ENCODE data around the gene CACNG5. TPM values are rescaled to one million over a fixed set of nuclear protein-coding genes. Genes with fewer than 3 reads are reported as not detected.

The CACNG5 gene
- total and polyA plus RNA-seq, 12 donors, result not detected

GRCh38 chr17:66932311-66932710, 97.4 kb downstream of the CACNG5 start:
- DNase-seq (no peak), ATAC-seq (no peak)
- Histone ChIP-seq H3K9me3 (no peaks in the 10 kb centered on the region), H3K27ac (no peak overlapping the region), H3K36me3 (no peaks in the 10 kb centered on the region), H3K4me3 (no peak overlapping the region), H3K4me1 (no peaks in the 10 kb centered on the region), H3K27me3 (peaks cover 0 to 15% (median 9%) of the 10 kb centered on the region in 7 donors)
- intact Hi-C loops (cut with DNase I), result no loop called here
- 57 to 66% methylated on average over 2 of the region's 2 CpGs for WGBS, 2 donors
- TF ChIP-seq, protein P1, sequence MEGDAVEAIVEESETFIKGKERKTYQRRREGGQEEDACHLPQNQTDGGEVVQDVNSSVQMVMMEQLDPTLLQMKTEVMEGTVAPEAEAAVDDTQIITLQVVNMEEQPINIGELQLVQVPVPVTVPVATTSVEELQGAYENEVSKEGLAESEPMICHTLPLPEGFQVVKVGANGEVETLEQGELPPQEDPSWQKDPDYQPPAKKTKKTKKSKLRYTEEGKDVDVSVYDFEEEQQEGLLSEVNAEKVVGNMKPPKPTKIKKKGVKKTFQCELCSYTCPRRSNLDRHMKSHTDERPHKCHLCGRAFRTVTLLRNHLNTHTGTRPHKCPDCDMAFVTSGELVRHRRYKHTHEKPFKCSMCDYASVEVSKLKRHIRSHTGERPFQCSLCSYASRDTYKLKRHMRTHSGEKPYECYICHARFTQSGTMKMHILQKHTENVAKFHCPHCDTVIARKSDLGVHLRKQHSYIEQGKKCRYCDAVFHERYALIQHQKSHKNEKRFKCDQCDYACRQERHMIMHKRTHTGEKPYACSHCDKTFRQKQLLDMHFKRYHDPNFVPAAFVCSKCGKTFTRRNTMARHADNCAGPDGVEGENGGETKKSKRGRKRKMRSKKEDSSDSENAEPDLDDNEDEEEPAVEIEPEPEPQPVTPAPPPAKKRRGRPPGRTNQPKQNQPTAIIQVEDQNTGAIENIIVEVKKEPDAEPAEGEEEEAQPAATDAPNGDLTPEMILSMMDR (IDR thresholded peaks at IDR 0.05), result no peak

DNA sequence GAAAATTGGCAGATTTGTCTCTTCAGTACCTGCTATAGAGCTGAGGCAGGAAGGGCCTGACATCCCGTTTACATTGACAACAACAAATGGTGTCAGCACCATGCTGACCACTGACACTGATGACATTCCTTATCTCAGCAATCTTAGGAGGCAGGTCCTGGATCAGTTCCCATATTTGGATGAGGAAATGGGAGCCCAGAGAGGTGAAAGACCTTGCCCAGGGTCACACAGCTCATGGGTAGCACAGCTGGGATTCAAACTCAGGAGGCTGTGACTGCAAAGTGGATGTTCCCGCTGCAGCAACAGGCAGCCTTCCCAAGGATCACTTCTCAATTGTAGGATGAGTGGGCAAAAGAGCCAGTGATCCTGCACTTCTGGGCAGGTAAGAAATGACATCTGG, 99.1 kb downstream of the CACNG5 start:
- Histone ChIP-seq H3K9me3 (peaks cover 0 to 5% (median 0%) of the 10 kb centered on the region in 11 donors), H3K27ac (no peak overlapping the region), H3K36me3 (no peaks in the 10 kb centered on the region), H3K27me3 (peaks cover 0 to 26% (median 12%) of the 10 kb centered on the region in 7 donors), H3K4me3 (no peak overlapping the region), H3K4me1 (no peaks in the 10 kb centered on the region)
- 45 to 47% methylated on average over 2 of the region's 2 CpGs for WGBS, 2 donors
- DNase-seq (no peak), ATAC-seq (no peak)
- TF ChIP-seq, protein P1 (IDR thresholded peaks at IDR 0.05), result no peak
- intact Hi-C loops (cut with DNase I), result no loop called here

Small RNA genes within 50 kb of the gene (microRNA-seq; reads per million reads assigned to microRNA genes)
- gene MIR634, result 0 reads per million in 2 donors

Other genes starting within 250 kb of the CACNG5 start
- gene CACNG4, start 129.6 kb downstream of the CACNG5 start, total RNA-seq, result under 1 TPM in 4 of 10 donors, not detected in 6; 0.06 to 0.11 (median 0.08) TPM
- gene CACNG4, start 129.6 kb downstream of the CACNG5 start, polyA plus RNA-seq, result under 1 TPM in 1 of 2 donors, not detected in 1; 0.06 TPM
- under 1 TPM in 1 of 10 donors, not detected in 9; 0.26 TPM for gene CACNG1, start 209.4 kb downstream of the CACNG5 start, total RNA-seq
- gene CACNG1, start 209.4 kb downstream of the CACNG5 start, polyA plus RNA-seq, result not detected